Medulla oblongata (tissue), 1 donor: Measurements from ENCODE around the gene OTP.

Experiments used
- DNase-seq: peaks from one replicate; pipeline ENCODE4 v3.0.0-alpha.2; 2015; ENCODE audit errors: extremely low spot score

Gene OTP

GRCh38 chr5:77640589-77641396 is 2.3 kb upstream of the OTP start:
- no peak for DNase-seq

GRCh38 chr5:77638763-77639671 is 504 bp upstream of the OTP start:
- DNase-seq = no peak

- DNase-seq = no peak
Observed at GRCh38 chr5:77637170-77637997, 1.1 kb downstream of the OTP start.

- DNase-seq = no peak
Observed at GRCh38 chr5:77636641-77637169, 1.8 kb downstream of the OTP start.

- DNase-seq = no peak
Observed at GRCh38 chr5:77635917-77636640, 2.4 kb downstream of the OTP start.

- DNase-seq = no peak
Observed at GRCh38 chr5:77635067-77635916, 3.2 kb downstream of the OTP start.

- DNase-seq = no peak
Observed at GRCh38 chr5:77633709-77634108, 4.8 kb downstream of the OTP start.

GRCh38 chr5:77633207-77633675 is 5.3 kb downstream of the OTP start:
- DNase-seq = no peak

- no peak for DNase-seq
Observed at GRCh38 chr5:77632526-77633206, 5.8 kb downstream of the OTP start.

GRCh38 chr5:77630114-77630680 is 8.3 kb downstream of the OTP start:
- DNase-seq = no peak

- DNase-seq = no peak
Observed at GRCh38 chr5:77629509-77630113, 8.9 kb downstream of the OTP start.

GRCh38 chr5:77628840-77629508 is 9.5 kb downstream of the OTP start:
- no peak for DNase-seq

GRCh38 chr5:77627869-77628674 is 10.4 kb downstream of the OTP start:
- DNase-seq = no peak

GRCh38 chr5:77623203-77623740 is 15.2 kb downstream of the OTP start:
- DNase-seq = no peak

GRCh38 chr5:77621440-77621839 is 17.1 kb downstream of the OTP start:
- DNase-seq = no peak

GRCh38 chr5:77620405-77620804 is 18.1 kb downstream of the OTP start:
- DNase-seq = no peak

GRCh38 chr5:77616920-77617319 is 21.6 kb downstream of the OTP start:
- no peak for DNase-seq
